NT2/D1 (cell line): ENCODE data around the gene NPC1.

Experiments
- DNase-seq: peaks from one replicate; pipeline ENCODE4 v3.0.0-alpha.2; 2011; ENCODE audit warnings: low read depth, low spot score
- H3K27me3 ChIP-seq: 2 replicates; pipeline ENCODE4 v1.6.0; 2011; ENCODE audit warnings: mild to moderate bottlenecking; ENCODE audit not compliant: insufficient read length, insufficient read depth
- H3K36me3 ChIP-seq: 2 replicates; pipeline ENCODE4 v1.6.1; 2011; ENCODE audit warnings: mild to moderate bottlenecking, low read length, mixed read lengths; ENCODE audit not compliant: insufficient read depth, insufficient read length
- H3K4me1 ChIP-seq: 2 replicates; pipeline ENCODE4 v1.5.1; 2011; ENCODE audit not compliant: insufficient read depth, insufficient read length
- H3K4me3 ChIP-seq: 2 replicates; pipeline ENCODE4 v1.5.1; 2011; ENCODE audit warnings: low read depth; ENCODE audit not compliant: insufficient read length
- H3K9ac ChIP-seq: 2 replicates; pipeline ENCODE4 v1.6.0; 2011; ENCODE audit warnings: low read depth; ENCODE audit not compliant: insufficient read length
- H3K9me3 ChIP-seq: 2 replicates; pipeline ENCODE4 v1.5.1; 2011; ENCODE audit warnings: mild to moderate bottlenecking, low read length; ENCODE audit not compliant: insufficient read depth
- SUZ12 ChIP-seq: IDR thresholded peaks from 2 replicates; pipeline ENCODE4 v1.6.1; 2011; ENCODE audit not compliant: insufficient read length, insufficient read depth; ENCODE audit errors: extremely low read depth
- YY1 ChIP-seq: IDR thresholded peaks from 2 replicates; pipeline ENCODE4 v1.6.1; 2011; ENCODE audit not compliant: insufficient read length, insufficient read depth
- ZNF274 ChIP-seq: IDR thresholded peaks from 2 replicates; pipeline ENCODE4 v1.6.1; 2011; ENCODE audit warnings: mild to moderate bottlenecking, low read depth, low read length

The NPC1 gene

DNA sequence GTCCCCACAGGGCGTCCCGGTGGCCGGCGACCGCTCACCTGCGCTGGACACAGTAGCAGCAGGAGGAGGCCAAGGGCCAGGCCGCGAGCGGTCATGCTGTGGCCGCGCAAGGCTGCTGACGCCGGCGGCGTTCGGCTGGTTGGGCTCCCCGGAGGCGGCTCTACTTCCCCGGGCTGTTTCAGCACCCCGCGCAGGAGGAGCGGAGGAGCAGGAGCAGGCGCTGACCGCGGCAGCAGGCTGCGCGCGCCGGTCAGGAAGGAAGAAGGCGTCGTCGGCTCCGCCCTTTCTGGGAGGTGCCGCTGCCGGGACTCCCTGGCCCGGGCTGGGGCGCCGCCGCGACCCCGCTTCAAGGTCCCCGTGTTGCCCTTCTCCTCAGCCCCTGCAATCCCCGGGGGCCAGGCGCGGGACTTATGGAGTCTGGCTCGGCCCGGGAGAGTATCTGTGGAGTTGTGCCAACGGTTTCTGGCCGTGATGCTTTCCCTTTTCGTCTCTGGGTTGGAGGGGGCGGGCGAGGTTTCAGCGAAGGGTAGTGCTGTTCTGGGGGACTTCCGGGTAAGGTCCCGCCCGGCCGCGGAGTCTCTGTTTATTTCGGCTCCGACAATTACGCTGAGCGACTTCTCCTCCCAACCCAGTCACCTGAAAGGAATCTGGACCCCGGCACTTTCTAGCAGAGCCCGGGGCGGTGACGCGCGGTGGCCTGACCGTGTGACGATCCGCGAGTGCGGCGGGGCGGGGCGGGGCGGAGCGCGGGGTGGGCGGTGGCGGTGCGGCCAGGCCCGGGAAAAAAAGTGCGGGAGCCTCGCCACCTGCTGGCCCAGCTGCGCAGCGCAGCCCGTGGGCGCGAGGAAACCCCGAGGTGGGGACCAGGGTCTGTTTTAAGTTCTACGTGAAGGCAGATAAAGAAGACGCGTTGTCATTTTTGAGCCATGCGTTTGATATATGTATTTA, at the start of gene NPC1:
TSS of gene NPC1 (minus strand) at position 258 of the 948 bp plus-strand sequence. CDS start at position 95, 163 bp downstream.
- H3K27me3 ChIP-seq: no peaks in the 10 kb centered on the region
- no peaks in the 10 kb centered on the region for H3K9me3 ChIP-seq
- TF ChIP-seq SUZ12 (no peak), YY1 (no peak), ZNF274 (no peak)
- peak within 1 kb of the TSS; percentile 94 for H3K9ac ChIP-seq
- no peaks in the 10 kb centered on the region for H3K4me1 ChIP-seq
- DNase-seq: peak; percentile 68
- H3K4me3 ChIP-seq: peak within 1 kb of the TSS; percentile 92
- no peaks in the 10 kb centered on the region for H3K36me3 ChIP-seq

DNA sequence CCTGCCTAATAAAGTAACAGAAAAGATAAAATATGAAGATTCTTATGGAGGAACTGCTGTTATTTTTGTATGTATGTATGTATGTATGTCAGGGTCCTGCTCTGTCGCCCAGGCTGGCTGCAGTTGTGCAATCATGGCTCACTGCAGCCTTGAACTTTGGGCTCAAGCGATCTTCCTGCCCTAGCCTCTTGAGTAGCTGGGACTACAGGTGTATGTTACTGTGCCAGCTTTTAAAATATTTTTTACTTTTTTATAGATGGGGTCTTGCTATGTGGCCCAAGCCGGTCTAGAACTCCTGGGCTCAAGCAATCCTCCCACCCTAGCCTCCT, 49.7 kb upstream of the NPC1 start:
- peaks cover 1% of the 10 kb centered on the region; the same call in 1 of the 2 replicates for H3K9me3 ChIP-seq
- H3K27me3 ChIP-seq: no peaks in the 10 kb centered on the region
- H3K9ac ChIP-seq: no peak overlapping the region
- DNase-seq: no peak
- peaks cover 3% of the 10 kb centered on the region for H3K4me1 ChIP-seq
- TF ChIP-seq ZNF274 (no peak), SUZ12 (no peak), YY1 (no peak)
- H3K4me3 ChIP-seq: no peak overlapping the region
- H3K36me3 ChIP-seq: no peaks in the 10 kb centered on the region

DNA sequence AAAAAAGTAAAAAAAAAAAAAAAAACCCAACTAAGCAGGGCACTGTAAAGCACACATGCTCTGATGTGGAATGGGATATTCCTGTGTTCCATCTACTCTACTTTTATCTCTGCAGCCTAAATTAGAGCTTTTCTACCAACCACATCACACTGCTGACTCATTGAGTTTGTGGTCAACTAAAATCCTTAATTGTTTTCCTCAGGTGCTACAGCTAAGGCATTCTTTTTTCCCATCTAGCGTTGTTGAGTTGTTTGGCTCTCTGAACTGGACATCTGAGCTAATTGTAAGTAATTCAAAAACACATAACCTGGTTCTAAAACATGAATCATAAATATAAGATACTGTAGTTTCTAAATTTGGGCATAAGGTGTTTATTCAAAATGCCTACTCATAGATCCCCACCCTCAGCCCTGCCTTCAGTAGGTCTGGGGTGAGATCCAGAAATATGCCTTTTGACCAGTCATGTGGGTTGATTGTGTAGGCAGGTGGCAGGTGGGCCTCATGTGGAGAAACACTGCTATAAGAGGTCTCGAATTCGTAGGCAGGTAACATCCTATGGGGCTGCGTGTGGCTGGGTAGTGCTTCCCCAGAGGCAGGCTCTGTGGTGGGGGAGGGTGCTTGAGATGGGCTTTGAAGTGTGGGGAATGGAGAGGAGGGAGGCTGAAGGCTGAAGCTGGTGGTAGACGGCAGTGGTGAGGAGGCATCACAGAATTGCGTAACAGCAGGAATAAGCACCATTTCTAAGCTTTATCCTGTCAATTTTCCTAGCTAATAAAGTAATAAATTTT, 49.2 kb upstream of the NPC1 start:
- Histone ChIP-seq H3K9me3 (no peaks in the 10 kb centered on the region), H3K4me1 (peaks cover 3% of the 10 kb centered on the region), H3K9ac (no peak overlapping the region), H3K36me3 (no peaks in the 10 kb centered on the region), H3K27me3 (no peaks in the 10 kb centered on the region), H3K4me3 (no peak overlapping the region)
- TF ChIP-seq ZNF274: no peak
- no peak for TF ChIP-seq YY1
- TF ChIP-seq SUZ12: no peak
- DNase-seq: no peak

DNA sequence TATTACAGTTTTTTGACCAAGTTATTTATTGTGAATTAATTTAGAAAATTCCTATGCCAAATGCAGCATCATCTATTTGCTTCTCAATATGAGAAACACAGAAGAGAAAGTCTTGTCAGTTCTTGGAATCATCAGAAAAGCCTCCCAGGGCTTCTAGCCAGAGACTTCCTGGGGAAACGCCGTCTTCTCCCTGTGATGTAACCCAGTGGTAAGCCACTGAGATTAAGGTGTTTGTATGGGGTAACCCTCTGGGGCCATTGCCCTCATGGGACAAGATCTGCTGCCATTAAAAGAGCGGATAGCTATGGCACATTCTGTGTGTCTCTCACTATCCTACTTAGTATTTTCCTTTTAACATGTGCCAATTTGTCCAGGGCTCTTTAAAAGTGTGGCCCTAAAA, 48.4 kb upstream of the NPC1 start:
- Histone ChIP-seq H3K4me3 (no peak overlapping the region), H3K36me3 (no peaks in the 10 kb centered on the region), H3K9ac (no peak overlapping the region), H3K27me3 (no peaks in the 10 kb centered on the region), H3K4me1 (peaks cover 3% of the 10 kb centered on the region), H3K9me3 (no peaks in the 10 kb centered on the region)
- no peak for TF ChIP-seq YY1
- TF ChIP-seq SUZ12: no peak
- no peak for TF ChIP-seq ZNF274
- DNase-seq: no peak

DNA sequence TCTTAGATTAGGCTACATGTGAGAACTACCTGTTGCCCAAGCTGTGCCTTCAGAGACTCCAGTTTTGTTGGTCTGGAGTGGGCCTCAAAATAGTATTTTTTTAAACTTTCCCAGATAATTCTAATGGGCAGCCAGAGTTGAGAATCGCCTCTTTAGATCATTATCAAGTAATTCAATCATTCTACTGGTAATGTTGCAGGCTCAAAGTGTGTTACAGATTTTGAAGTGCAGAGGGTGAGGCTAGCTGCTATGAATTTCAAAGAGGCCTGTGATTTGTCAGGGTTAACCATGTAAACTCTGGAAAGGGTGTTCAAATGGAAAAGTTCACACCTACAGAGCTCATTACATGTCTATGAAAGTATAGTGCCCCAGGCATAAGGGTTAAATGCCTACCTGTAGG, 46.3 kb upstream of the NPC1 start:
- Histone ChIP-seq H3K9me3 (no peaks in the 10 kb centered on the region), H3K4me1 (peaks cover 3% of the 10 kb centered on the region), H3K4me3 (no peak overlapping the region), H3K36me3 (no peaks in the 10 kb centered on the region), H3K27me3 (no peaks in the 10 kb centered on the region), H3K9ac (no peak overlapping the region)
- TF ChIP-seq SUZ12 (no peak), ZNF274 (no peak)
- DNase-seq: no peak

DNA sequence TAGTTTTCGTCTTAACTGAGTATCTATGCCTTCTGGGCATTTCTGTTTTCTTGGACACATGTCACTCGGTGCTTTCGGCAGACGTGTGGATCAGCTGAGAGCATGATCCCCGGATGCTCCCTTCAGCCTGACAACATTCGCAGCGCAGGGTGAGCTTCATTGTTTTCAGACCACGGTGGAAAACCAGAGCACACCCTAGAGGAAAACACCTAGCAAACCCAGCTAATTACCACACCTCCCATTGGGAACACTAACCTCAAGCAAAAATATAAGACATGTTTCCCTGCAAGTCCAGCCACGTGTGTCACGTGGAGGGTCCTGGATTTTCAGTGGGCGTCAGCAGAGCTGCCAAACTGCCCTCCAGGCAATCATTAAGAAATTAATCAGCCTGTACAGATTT, 45.4 kb upstream of the NPC1 start:
- peaks cover 3% of the 10 kb centered on the region for H3K4me1 ChIP-seq
- H3K9me3 ChIP-seq: no peaks in the 10 kb centered on the region
- no peak overlapping the region for H3K4me3 ChIP-seq
- no peaks in the 10 kb centered on the region for H3K36me3 ChIP-seq
- TF ChIP-seq YY1 (no peak), SUZ12 (no peak), ZNF274 (no peak)
- no peak for DNase-seq
- no peaks in the 10 kb centered on the region for H3K27me3 ChIP-seq
- no peak overlapping the region for H3K9ac ChIP-seq

DNA sequence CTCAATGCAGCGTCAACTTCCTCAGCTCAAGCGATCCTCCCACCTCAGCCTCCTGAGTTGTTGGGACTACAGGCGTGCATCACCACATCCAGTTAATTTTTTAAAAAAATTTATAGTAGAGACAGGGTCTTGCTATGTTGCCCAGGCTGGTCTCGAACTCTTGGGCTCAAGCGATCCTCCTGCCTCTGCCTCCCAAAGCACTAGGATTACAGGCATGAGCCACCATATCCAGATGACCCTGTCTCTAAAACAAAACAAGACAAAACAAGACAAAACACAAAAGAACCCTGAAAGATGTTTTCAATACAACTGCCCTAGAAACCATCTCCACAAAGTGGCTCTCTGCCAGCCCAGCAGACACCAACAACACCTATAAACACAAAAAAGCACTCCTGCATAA, 45.0 kb upstream of the NPC1 start:
- Histone ChIP-seq H3K9ac (no peak overlapping the region), H3K4me3 (no peak overlapping the region), H3K27me3 (no peaks in the 10 kb centered on the region), H3K36me3 (no peaks in the 10 kb centered on the region), H3K4me1 (peaks cover 3% of the 10 kb centered on the region), H3K9me3 (no peaks in the 10 kb centered on the region)
- TF ChIP-seq SUZ12 (no peak), YY1 (no peak), ZNF274 (no peak)
- no peak for DNase-seq
